Measurements from ENCODE around the gene PKNOX2. TPM values are rescaled to one million over a fixed set of nuclear protein-coding genes. Genes with fewer than 3 reads are reported as not detected.

The PKNOX2 gene
- total RNA-seq, 2 donors from 2014 or later = 0.08 TPM; not detected in 1

DNA sequence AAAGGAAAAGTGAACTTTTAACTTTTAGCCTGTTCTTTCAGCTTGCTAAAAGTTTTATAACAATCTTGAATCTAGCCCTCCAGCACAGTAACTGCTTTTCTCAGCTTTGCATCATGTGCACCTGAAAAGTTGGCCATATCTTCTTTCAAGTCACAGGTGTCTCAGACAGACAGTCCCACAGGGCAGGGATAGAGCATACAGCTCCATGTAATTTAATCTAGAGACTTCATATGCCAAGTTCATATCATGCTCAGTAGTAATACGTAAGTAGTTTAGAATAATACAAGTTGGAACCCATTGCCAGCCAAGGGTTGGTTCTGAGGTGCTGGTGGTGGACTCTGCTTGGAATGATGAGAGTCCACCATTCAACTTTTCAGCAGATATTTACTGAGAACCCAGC, 68.6 kb downstream of the PKNOX2 start:
- Mint-ChIP-seq H3K9me3 (peaks cover 0 to 4% of the 10 kb centered on the region in 2 donors), H3K27ac (no peak overlapping the region), H3K36me3 (peaks cover 0 to 4% of the 10 kb centered on the region in 2 donors)
- DNase-seq (ENCODE audit: low spot score in 2 of 2) (no peak), ATAC-seq (no peak)

DNA sequence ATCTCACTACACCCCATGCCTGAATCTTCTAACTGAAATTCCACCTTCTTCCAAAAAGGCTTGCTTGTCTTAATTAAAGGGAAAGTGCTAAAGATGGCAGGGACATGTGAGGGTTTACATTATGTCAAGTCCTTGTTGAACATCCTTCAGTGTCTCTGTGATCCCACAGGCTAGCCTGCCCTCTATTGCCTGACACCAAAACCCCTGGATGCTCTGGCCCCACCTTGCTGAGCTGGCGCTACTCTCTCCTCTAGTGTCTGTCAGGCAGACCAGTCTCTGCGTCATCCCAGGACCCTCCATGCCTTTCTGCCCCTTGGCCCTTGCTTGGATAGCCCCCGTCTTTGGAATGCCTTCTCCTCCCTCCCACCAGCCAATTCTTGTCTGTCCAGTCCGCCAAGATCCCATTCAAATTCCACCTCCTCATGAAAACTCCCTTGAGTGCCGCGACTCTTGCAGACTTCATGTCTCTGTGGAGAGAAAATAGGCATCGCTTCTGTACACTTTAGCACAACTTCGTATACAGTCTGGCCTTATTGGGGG, 69.3 kb downstream of the PKNOX2 start:
- H3K27ac Mint-ChIP-seq = no peak overlapping the region
- peaks cover 0 to 4% of the 10 kb centered on the region in 2 donors for H3K9me3 Mint-ChIP-seq
- DNase-seq (ENCODE audit: low spot score in 2 of 2) = no peak
- ATAC-seq = no peak
- peaks cover 0 to 4% of the 10 kb centered on the region in 2 donors for H3K36me3 Mint-ChIP-seq

DNA sequence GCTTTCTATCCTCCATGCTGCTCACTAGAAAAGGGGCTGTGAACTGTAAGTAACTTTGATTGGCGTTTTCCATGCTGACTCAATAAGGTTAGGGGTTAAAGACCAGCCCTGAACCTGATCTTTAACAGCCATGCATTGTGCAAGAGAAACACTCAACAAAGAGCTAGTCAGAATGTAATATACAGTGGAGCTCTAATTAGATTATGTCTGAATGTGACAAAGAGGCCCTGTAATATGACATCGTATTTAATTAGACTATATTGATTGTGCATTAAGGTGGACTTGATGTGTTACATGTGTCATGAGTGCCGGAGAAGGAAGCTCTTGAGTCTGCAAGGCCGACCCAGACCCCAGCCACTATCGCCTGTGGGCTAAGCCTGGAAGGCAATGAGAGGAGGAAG, 70.5 kb downstream of the PKNOX2 start:
- Mint-ChIP-seq H3K9me3 (peaks cover 0 to 4% of the 10 kb centered on the region in 2 donors), H3K36me3 (peaks cover 0 to 4% of the 10 kb centered on the region in 2 donors), H3K27ac (no peak overlapping the region)
- ATAC-seq (no peak), DNase-seq (ENCODE audit: low spot score in 2 of 2) (no peak)

DNA sequence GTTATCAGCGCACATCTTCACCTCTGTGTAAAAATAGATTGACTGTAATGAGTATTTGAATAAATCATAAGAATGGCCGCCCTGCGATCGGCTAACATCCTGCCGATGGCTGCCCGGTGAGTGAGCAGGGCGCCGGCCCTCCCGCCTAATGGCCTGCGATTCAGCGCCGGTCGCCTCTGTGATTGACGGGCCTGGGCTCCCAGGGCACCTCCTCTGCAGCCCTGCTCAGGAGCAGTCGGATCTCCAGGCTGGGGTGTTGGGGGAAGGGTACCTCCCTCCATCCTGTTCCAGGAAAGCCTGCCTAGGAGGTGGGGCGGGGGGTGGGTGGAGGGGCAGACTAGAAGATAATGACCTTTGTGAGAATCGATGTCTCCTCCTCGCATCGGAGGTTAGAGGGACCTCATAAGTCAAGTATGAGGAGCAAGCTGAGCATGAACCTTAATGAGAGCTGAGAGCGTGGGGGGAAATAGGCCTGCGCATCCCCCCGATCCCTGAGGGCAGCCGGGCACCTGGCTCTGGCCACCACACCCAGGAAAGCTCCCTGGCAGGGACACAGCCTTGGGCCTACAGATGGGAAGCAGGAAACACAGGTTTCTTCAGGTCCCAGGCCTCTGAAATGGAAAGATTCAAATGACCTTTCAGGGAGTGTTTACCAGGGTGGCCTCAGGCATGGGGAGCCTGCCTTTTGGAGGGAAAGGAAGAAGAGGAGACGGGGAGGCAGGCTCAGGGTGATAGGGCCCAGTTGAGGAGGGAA, 71.7 kb downstream of the PKNOX2 start:
- H3K36me3 Mint-ChIP-seq = peaks cover 0 to 4% of the 10 kb centered on the region in 2 donors

DNA sequence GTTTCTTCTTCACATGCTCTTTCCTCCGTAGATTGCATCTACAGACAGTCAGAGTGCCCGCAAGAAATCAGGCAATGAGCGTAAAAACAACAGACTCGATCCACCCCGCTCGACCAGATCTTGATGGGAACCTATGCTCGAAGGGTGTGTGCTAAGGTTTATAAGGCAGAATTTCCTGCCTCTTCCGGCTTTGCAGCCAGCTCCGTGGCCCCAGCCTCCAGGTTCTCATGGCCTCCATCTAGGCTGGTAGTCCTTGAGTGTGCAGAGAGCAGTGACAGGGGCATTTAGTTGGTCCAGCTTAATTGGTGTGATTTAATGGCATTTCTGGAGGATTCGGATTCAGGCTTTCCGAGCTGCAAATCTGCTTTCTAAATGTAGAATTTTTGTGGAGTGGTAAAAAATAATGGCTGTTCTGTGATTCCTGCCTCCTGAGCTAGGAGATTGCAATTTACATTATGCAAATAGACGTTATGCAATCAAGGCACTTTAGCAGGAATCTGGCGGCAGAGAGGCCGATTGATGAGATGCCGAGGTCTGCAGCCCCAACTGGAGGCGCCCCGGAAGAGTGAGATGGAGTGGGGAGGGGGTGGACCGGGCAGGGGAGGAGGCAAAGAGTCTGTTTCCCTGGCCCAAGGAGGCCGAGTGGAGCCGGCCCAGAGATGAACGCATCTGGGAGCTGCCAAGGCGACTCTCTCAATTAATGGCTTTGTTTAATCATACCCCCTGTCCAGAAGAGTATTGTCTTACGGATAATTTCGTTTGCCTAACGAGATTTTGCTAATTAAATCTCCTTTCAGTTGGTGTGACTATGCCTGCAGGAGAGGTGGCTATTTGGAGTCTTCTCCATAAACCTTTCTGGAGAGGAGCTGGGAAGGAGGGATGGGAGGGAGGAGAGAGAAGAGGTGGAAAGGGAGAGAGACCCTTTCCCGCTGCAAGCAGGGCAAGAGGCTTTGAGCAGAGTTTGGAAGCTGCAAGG, 75.3 kb downstream of the PKNOX2 start:
- no peak for ATAC-seq
- no peak for DNase-seq (ENCODE audit: low spot score in 2 of 2)
- no peak overlapping the region for H3K27ac Mint-ChIP-seq
- peaks cover 0 to 4% of the 10 kb centered on the region in 2 donors for H3K9me3 Mint-ChIP-seq
- peaks cover 0 to 4% of the 10 kb centered on the region in 2 donors for H3K36me3 Mint-ChIP-seq

More for the DNA sequence above, 71.7 kb downstream of the PKNOX2 start:
- DNase-seq (ENCODE audit: low spot score in 2 of 2) (no peak), ATAC-seq (no peak)
- Mint-ChIP-seq H3K9me3 (peaks cover 0 to 4% of the 10 kb centered on the region in 2 donors), H3K27ac (peak overlapping the region in 1 of 2 donors; percentile 33)

DNA sequence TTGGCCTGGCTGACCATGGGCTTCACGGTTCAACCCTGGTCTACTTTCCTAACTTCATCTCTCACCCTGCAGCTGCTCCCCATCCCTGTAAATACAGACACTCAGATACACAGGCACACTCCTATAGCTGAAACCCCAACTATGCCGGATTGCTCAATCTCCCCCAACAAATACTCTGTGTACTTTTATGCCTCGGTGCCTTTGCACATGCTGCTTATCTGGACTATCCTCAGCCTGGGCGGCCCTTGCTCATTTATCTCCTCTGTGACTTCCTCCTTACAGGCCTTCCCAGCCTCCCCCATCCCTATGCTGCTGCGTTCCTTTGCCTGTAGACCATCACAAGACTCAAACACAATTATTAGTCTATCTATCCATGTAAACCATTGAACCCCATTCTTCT, 76.6 kb downstream of the PKNOX2 start:
- peaks cover 0 to 4% of the 10 kb centered on the region in 2 donors for H3K36me3 Mint-ChIP-seq
- peaks cover 0 to 4% of the 10 kb centered on the region in 2 donors for H3K9me3 Mint-ChIP-seq
- no peak for ATAC-seq
- no peak for DNase-seq (ENCODE audit: low spot score in 2 of 2)
- H3K27ac Mint-ChIP-seq = no peak overlapping the region

DNA sequence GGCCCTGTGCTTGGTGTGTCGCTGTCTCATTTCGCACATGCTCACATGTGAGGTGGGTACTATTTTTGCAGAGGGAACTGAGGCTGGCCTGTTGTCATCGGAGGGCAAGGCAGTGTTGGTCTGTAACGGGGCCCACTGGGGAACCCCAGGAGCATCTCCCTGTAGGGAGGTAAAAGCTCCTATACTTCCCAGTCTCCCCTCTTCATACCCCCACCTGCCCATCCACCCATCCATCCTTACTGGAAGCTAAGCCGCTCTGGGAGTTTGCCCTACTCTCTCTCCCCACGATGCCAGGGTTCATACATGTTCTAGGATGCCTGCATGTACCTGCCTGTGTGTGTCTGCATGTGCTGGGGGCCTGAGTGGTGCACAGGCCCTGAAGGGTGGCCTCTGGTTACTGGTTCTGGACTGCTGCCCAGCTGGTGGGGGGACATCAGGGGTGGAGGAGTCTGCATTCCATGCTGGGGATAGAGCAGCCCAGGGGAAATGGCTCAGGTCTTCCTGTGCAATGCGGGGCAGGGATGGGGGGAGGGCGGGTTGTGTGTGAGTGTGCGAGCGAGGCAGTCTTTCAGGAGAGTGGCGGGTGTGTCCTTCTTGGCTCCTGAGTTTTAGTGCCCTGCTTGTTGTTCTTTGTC, 77.7 kb downstream of the PKNOX2 start:
- Mint-ChIP-seq H3K36me3 (no peaks in the 10 kb centered on the region), H3K27ac (no peak overlapping the region), H3K9me3 (no peaks in the 10 kb centered on the region)
- ATAC-seq = no peak
- DNase-seq (ENCODE audit: low spot score in 2 of 2) = no peak

DNA sequence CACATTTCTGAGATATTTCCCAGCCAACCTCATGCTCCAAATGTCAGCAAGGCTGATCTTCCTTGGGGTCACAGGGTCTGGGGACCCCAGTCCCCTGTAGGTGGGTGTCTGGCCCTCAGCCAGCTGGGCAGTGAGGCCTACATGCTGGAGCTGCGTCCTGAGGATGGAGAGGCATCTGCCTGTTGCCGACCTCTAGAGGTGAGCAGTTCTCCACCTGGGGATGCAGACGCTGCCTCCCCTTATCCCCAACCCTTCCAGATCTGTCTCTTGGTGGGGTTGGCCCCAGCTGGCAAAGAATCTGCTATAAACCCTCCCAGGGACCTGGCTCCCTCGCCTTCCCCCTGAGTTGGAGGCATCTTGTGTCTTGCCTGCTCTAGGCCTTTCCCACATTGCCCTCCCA, 79.6 kb downstream of the PKNOX2 start:
- DNase-seq (ENCODE audit: low spot score in 2 of 2) = no peak
- no peak for ATAC-seq
- Mint-ChIP-seq H3K27ac (no peak overlapping the region), H3K9me3 (no peaks in the 10 kb centered on the region), H3K36me3 (no peaks in the 10 kb centered on the region)

DNA sequence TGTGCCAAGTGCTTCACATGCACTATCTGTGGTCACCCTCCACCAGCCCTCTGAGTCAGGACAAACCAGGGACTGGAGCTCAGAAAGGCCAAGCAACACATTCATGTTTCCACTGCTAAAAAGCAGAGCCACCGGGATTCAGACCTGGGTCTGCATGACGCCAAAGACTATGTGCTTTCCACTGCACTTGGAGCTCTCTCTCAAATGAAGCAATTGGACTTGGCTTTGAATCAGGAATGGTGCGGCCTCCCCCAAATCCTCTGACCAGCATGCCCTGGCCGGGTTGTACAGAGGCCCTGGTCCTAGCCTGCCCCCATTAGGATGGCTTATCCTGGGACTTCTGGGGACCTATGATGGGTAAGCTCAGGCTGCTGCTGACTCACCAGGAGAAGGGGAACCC, 80.7 kb downstream of the PKNOX2 start:
- Mint-ChIP-seq H3K36me3 (no peaks in the 10 kb centered on the region), H3K9me3 (no peaks in the 10 kb centered on the region), H3K27ac (no peak overlapping the region)
- ATAC-seq (no peak), DNase-seq (ENCODE audit: low spot score in 2 of 2) (no peak)

DNA sequence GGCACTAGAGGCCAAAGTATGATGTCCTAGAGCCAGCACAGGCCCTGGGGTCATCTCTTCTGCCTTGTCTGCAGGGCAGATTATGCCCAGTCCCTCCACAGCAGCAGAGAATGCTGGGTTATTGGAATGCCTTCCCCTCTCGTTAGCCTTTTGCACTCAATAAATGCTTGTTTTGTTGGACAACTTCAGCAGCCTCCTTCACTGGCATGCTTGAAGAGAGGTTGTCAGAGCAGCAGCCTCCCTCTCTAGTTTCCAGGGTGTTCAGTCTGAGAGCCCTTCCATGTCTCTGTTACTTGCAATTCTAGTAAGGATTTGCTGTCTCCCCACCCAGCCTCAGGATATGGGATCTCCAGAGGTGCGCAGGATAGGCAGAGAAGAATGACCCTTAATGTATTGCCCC, 82.9 kb downstream of the PKNOX2 start:
- H3K9me3 Mint-ChIP-seq = no peaks in the 10 kb centered on the region
- no peaks in the 10 kb centered on the region for H3K36me3 Mint-ChIP-seq
- ATAC-seq = no peak
- peak overlapping the region in 1 of 2 donors; percentile 62 for H3K27ac Mint-ChIP-seq
- no peak for DNase-seq (ENCODE audit: low spot score in 2 of 2)

DNA sequence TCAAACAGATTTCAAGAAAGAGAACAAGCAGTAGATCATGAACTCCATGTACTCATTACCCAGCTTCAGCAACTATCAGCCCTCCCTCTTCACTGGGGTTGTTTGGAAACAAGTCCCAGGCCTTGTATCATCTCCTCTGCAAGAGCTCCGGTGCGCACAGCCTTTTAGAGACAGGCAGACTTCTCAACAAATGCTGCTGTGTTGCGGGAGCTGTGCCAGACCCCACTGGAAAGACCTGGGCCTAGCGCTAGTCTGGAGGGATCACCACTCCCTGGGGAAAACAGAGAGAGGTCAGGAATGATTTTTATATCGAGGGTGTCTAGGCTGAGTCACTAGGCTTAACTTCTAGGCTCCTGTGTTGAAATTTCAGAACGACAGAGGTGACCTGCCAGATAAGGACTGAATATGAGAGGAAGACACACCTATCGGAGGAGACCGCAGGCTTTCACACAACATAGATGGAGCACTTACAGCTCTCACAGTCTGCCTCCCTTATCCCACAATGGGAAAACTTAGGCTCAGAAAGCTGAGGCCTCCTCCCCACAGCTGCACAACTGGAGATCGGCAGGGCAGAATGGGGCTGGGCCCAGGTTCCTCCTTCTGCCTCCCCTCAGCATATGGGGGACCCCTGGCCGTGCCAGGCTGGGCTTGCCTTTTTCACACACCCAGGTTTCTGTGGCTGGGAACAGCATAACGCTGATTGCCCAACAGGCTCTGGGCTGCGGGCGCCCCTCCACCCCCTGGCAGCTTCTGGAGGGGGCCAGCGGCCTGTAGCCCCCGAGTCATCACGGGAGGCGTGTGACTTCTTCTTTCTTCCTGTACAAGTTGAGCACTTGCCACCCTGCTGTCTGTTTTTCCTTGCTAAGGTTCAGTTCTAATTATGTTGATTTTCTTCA, 86.0 kb downstream of the PKNOX2 start:
- H3K27ac Mint-ChIP-seq = no peak overlapping the region
- no peak for DNase-seq (ENCODE audit: low spot score in 2 of 2)
- no peaks in the 10 kb centered on the region for H3K36me3 Mint-ChIP-seq
- H3K9me3 Mint-ChIP-seq = no peaks in the 10 kb centered on the region
- ATAC-seq = no peak

DNA sequence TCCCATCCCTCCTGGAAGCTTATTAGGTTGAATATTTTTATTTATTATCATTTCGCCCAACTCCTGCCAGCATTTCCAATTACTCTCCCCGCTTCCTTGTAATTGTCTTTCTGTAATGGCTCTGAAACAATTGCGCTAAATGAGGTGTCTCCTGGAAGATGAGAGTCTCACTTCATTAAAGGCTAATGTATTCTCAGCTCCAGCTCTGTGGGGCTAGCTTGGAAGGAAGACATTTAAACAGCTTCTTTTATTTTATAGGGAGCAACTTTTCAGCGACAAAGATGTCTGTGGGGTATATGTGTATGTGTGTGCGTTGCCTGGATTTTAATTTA, 86.6 kb downstream of the PKNOX2 start:
- no peak for DNase-seq (ENCODE audit: low spot score in 2 of 2)
- Mint-ChIP-seq H3K36me3 (no peaks in the 10 kb centered on the region), H3K9me3 (no peaks in the 10 kb centered on the region), H3K27ac (no peak overlapping the region)
- ATAC-seq = no peak

DNA sequence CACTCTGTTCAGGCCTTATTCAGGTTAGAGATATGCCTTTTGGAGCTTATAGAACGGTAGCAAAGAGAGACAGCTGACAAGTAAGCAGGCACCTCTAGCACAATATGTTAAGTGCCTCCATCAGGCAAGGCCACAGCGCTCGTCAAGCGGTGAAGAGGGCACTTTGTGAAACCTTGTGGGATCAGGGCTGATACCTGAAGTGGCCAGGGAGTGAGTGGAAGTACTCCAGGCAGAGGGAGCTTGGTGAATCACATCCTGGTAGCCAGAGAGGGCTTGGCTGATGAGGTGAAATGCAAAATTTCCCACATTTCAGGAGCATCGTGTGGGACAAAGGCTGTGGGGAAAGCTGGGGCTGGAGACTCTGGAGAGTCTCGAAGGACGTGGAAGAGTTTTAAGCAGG, 87.4 kb downstream of the PKNOX2 start:
- Mint-ChIP-seq H3K9me3 (no peaks in the 10 kb centered on the region), H3K27ac (no peak overlapping the region), H3K36me3 (no peaks in the 10 kb centered on the region)
- DNase-seq (ENCODE audit: low spot score in 2 of 2) (no peak), ATAC-seq (no peak)

DNA sequence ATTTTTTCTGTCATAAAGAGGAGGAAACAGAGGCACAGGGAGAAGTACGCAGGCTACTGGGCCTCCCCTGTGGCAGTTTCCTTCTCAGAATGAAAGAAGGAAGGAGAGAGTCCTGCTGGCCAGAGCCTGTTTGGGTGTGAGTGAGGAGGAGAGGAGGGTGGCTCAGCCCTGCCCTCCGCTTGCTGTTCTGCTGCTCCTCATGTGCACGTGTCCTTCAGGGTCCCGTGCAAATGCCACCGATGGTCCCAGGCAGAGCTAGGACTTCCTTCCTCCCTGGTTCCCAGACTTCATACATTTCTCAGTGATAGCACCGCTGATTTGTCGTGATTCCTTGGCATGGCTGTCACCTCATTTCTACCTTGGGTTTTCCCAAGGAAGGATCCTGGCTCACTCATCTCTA, 88.7 kb downstream of the PKNOX2 start:
- no peak for ATAC-seq
- no peaks in the 10 kb centered on the region for H3K36me3 Mint-ChIP-seq

DNA sequence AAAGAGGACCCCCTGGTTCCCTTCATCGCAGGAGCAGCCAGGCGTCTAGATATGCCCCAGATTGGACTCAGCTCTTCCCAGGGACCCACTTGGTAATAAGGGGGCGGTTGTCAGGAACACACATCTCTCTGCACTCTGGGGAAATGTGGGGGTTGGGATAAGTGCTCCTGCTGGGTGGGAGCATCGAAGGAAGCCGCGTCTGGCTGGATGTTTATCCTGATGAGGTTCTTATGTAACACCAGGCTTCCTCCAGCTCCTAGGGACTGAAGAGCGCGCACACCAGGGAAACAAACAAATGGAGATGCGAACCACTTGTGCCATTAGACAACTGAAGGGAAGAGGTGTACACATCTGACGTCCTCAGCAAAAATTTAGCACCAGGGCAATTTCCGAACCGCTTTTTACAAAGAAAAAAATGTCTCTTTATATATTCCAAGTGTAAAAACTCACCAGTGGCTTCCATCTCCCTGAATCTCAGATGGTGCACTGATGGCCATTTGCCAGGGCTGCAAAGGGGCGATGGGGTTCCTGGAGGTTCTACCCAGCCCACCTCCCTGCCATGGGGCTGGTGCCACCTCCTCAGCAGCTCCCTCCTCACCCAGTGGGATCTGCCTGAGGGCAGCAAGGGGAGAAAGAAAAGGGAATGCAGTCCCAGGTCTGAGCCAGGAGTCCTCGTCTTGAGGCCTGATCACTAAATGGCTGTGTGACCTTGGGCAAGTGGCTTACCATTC, 89.4 kb downstream of the PKNOX2 start:
- no peaks in the 10 kb centered on the region for H3K36me3 Mint-ChIP-seq
- H3K27ac Mint-ChIP-seq = no peak overlapping the region
- DNase-seq (ENCODE audit: low spot score in 2 of 2) (no peak), ATAC-seq (no peak)
- no peaks in the 10 kb centered on the region for H3K9me3 Mint-ChIP-seq

More for the DNA sequence above, 88.7 kb downstream of the PKNOX2 start:
- Mint-ChIP-seq H3K27ac (no peak overlapping the region), H3K9me3 (no peaks in the 10 kb centered on the region)
- no peak for DNase-seq (ENCODE audit: low spot score in 2 of 2)
